Measurements from ENCODE around the gene OBSL1.

OBSL1 gene

DNA sequence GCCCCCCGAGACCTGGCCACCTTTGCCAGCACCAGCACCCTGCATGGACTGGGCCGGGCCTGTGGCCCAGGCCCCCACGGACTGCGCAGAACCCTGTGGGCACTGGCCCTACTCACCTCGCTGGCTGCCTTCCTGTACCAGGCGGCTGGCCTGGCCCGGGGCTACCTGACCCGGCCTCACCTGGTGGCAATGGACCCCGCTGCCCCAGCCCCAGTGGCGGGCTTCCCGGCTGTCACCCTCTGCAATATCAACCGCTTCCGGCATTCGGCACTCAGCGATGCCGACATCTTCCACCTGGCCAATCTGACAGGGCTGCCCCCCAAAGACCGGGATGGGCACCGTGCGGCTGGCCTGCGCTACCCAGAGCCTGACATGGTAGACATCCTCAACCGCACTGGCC is 56.5 kb downstream of the OBSL1 start:
- Histone ChIP-seq H3K27me3 (ENCODE audit: insufficient read depth, insufficient read length) (peaks cover 70% of the 10 kb centered on the region), H3K4me1 (ENCODE audit: insufficient read depth, insufficient read length) (peaks cover 26% of the 10 kb centered on the region), H3K4me3 (ENCODE audit: insufficient read length, low read depth) (no peak overlapping the region), H3K9ac (ENCODE audit: insufficient read length, low read depth) (no peak overlapping the region), H3K9me3 (ENCODE audit: insufficient read depth, low read length) (no peaks in the 10 kb centered on the region), H3K36me3 (ENCODE audit: insufficient read depth, insufficient read length, low read length) (no peaks in the 10 kb centered on the region)
- TF ChIP-seq ZNF274 (IDR thresholded peaks at IDR 0.05; ENCODE audit: low read depth, low read length) (no peak), SUZ12 (IDR thresholded peaks at IDR 0.05; ENCODE audit: extremely low read depth, insufficient read depth, insufficient read length) (no peak), YY1 (IDR thresholded peaks at IDR 0.05; ENCODE audit: insufficient read depth, insufficient read length) (no peak)
- DNase-seq (ENCODE audit: low read depth, low spot score): no peak

DNA sequence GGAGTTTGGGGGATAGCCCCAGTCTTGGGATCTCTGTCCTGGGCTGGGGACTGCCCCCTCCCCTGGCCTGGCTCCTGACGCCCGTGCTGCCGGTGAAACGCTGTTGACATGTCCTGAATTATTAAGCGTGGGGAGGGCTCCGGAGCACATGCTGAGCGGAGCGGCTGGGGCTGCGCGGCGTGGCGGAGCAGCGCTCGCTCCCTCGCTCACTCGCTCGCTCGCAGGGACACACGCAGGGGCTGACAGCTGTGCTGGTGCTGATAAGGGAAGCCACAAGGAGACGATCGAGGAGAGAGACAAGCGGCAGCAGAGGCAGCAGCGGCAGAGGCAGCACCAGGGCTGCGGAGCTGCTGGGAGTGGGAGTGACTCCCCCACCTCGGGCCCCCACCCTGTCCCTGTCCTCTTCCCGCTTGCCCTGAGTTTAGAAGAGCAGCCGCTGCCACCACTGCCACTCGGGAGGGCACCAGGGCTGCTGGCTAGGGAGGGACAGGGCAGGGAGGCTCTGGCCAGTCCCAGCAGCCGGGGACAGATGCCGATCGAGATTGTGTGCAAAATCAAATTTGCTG is 57.1 kb downstream of the OBSL1 start, which contains the start of gene ASIC4:
ASIC4 (plus strand) TSS at position 287 of the 566 bp plus-strand sequence; CDS start at position 530, 243 bp downstream.
- no peaks in the 10 kb centered on the region for H3K9me3 ChIP-seq (ENCODE audit: insufficient read depth, low read length)
- DNase-seq (ENCODE audit: low read depth, low spot score): no peak
- peak within 1 kb of the TSS; percentile 51 for H3K9ac ChIP-seq (ENCODE audit: insufficient read length, low read depth)
- no peaks in the 10 kb centered on the region for H3K36me3 ChIP-seq (ENCODE audit: insufficient read depth, insufficient read length, low read length)
- H3K4me3 ChIP-seq (ENCODE audit: insufficient read length, low read depth): peak within 1 kb of the TSS; percentile 2
- peaks cover 26% of the 10 kb centered on the region for H3K4me1 ChIP-seq (ENCODE audit: insufficient read depth, insufficient read length)
- peaks cover 70% of the 10 kb centered on the region for H3K27me3 ChIP-seq (ENCODE audit: insufficient read depth, insufficient read length)
- TF ChIP-seq YY1 (IDR thresholded peaks at IDR 0.05; ENCODE audit: insufficient read depth, insufficient read length) (no peak), SUZ12 (IDR thresholded peaks at IDR 0.05; ENCODE audit: extremely low read depth, insufficient read depth, insufficient read length) (no peak), ZNF274 (IDR thresholded peaks at IDR 0.05; ENCODE audit: low read depth, low read length) (no peak)

DNA sequence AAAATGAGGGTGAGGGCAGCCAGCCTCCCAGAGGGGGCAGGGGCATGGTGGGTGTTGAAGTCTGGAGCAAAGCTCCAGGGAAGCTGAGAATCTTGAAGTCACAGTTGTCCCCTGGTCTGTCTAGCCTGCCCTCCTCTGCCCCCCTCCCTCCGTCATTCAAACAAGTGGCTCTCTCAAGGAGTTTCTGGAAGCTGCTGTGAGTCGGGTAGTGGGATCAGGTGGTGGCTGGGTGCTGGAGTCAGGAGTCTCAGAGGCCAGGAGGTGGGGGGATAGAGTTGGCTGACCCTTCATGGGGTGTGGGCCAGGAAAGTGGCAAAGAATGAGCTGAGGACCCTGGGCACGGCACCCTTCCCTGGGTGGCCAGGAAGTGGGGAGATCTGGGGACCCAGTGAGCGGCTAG is 57.6 kb downstream of the OBSL1 start:
- Histone ChIP-seq H3K9ac (ENCODE audit: insufficient read length, low read depth) (peak overlapping the region; percentile 51), H3K4me3 (ENCODE audit: insufficient read length, low read depth) (no peak overlapping the region), H3K4me1 (ENCODE audit: insufficient read depth, insufficient read length) (peaks cover 28% of the 10 kb centered on the region), H3K36me3 (ENCODE audit: insufficient read depth, insufficient read length, low read length) (no peaks in the 10 kb centered on the region), H3K27me3 (ENCODE audit: insufficient read depth, insufficient read length) (peaks cover 70% of the 10 kb centered on the region), H3K9me3 (ENCODE audit: insufficient read depth, low read length) (no peaks in the 10 kb centered on the region)
- no peak for TF ChIP-seq SUZ12 (IDR thresholded peaks at IDR 0.05; ENCODE audit: extremely low read depth, insufficient read depth, insufficient read length)
- TF ChIP-seq ZNF274 (IDR thresholded peaks at IDR 0.05; ENCODE audit: low read depth, low read length): no peak
- no peak for TF ChIP-seq YY1 (IDR thresholded peaks at IDR 0.05; ENCODE audit: insufficient read depth, insufficient read length)
- DNase-seq (ENCODE audit: low read depth, low spot score): no peak

DNA sequence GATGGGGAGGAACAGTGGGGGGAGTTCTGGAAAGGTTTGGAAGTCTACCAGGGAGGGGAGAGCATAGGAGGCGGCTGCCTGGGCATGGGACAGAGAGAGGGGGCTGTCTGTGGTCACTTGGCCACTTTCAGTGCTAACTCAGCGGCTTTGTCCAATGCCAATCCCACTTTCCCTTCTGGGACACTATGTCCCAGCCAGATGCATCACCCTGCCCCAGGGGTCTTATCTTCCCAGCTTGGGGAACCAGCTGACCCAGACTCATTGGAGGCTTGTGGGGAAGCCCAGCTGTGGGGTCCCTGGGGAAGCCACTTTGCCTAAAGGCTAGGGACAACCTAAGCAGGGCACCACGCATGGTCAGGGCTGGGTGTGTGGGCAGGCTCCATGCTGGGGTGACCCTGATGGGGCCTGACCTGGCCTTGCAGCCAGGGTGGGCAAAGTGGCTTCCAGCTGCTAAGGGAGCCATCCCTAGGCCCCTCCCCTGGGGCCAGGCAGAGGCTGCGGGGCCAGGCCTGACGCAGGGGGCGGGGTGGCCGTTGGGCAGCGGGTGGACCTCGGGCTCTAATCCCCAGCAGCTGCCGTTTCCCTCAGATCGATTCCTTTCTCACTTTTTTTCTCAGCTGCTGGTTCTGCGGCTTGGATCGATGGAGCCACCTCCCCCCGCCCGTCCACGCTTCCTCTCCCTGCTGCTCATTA is 58.7 kb downstream of the OBSL1 start:
- Histone ChIP-seq H3K9me3 (ENCODE audit: insufficient read depth, low read length) (no peaks in the 10 kb centered on the region), H3K9ac (ENCODE audit: insufficient read length, low read depth) (peak overlapping the region; percentile 36), H3K36me3 (ENCODE audit: insufficient read depth, insufficient read length, low read length) (peaks cover 6% of the 10 kb centered on the region), H3K4me3 (ENCODE audit: insufficient read length, low read depth) (no peak overlapping the region), H3K27me3 (ENCODE audit: insufficient read depth, insufficient read length) (peaks cover 61% of the 10 kb centered on the region), H3K4me1 (ENCODE audit: insufficient read depth, insufficient read length) (peaks cover 31% of the 10 kb centered on the region)
- no peak for TF ChIP-seq SUZ12 (IDR thresholded peaks at IDR 0.05; ENCODE audit: extremely low read depth, insufficient read depth, insufficient read length)
- no peak for DNase-seq (ENCODE audit: low read depth, low spot score)

DNA sequence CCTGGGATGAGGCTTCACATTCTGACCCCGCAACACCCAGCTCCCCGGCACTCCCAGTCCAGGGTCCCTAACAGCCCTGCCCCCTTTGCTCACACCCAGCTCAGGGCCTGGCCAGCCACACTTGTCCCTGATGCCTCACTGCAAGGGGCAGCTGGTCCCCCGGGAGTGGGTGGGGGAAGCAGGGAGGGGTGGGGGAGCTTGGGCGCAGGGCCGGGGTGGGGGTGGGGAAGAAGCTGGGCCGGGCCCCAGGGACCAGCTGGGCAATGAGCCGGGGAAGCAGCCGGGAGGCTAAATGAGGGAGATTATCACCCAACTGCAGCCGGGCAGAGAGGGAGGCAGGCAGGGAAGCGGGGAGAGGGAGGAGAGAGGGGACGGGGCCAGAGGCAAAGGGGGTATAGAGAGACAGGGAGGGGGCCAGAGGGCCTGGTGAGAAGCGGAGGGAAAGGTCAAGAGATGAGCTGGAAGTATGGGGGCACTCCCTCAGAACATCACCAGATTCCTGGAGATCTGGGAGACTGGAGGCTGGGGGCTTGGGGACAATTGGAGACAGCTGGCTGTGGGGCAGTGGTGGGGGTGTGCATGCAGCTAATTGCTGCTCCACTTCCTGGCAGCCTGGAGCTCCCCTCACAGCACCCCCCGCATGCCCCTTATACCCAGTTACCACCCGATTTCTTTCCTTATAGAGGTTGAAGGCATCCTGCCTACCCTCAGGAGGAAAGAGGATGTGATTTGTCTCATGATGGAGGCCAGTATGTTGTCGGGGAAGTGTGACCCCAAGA is 59.6 kb downstream of the OBSL1 start:
- peaks cover 39% of the 10 kb centered on the region for H3K4me1 ChIP-seq (ENCODE audit: insufficient read depth, insufficient read length)
- no peaks in the 10 kb centered on the region for H3K9me3 ChIP-seq (ENCODE audit: insufficient read depth, low read length)
- H3K9ac ChIP-seq (ENCODE audit: insufficient read length, low read depth): no peak overlapping the region
- H3K4me3 ChIP-seq (ENCODE audit: insufficient read length, low read depth): no peak overlapping the region
- no peak for DNase-seq (ENCODE audit: low read depth, low spot score)
- no peak for TF ChIP-seq YY1 (IDR thresholded peaks at IDR 0.05; ENCODE audit: insufficient read depth, insufficient read length)
- H3K36me3 ChIP-seq (ENCODE audit: insufficient read depth, insufficient read length, low read length): peaks cover 12% of the 10 kb centered on the region
- peaks cover 51% of the 10 kb centered on the region for H3K27me3 ChIP-seq (ENCODE audit: insufficient read depth, insufficient read length)

DNA sequence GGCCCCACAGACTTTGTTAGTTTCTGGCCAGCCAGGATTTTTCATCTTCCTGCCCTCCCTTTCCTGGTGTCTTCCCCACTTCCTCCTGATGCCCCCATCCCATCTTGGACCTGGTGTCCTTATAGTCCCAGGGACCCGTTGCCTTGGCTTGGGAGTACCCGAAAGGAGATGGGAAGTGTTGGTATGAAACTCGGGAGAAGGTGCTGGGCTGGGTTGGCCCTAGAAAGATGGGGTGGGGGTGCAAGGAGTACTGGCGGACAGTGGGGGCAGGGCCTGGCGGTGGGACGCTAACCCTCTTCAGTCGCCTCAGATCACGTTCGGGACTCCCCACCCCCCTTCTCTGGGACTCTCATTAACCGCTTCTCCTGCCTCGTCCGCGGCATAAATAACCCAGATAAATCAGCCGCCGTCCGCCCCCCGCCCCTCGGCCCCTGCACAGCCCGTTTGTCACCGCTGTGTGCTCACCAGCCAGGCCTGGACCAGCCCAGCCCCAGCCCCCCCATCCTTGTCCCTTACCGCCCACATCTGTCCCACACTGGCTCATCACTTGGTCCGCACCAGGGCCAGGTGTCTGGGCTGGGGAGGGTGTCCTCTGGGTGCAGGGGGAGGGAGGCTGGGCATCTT is 60.7 kb downstream of the OBSL1 start:
- TF ChIP-seq YY1 (IDR thresholded peaks at IDR 0.05; ENCODE audit: insufficient read depth, insufficient read length): no peak
- TF ChIP-seq ZNF274 (IDR thresholded peaks at IDR 0.05; ENCODE audit: low read depth, low read length): no peak
- no peak for TF ChIP-seq SUZ12 (IDR thresholded peaks at IDR 0.05; ENCODE audit: extremely low read depth, insufficient read depth, insufficient read length)
- DNase-seq (ENCODE audit: low read depth, low spot score): no peak
- H3K4me3 ChIP-seq (ENCODE audit: insufficient read length, low read depth): no peak overlapping the region
- H3K36me3 ChIP-seq (ENCODE audit: insufficient read depth, insufficient read length, low read length): peaks cover 23% of the 10 kb centered on the region
- H3K4me1 ChIP-seq (ENCODE audit: insufficient read depth, insufficient read length): peaks cover 44% of the 10 kb centered on the region
- H3K9ac ChIP-seq (ENCODE audit: insufficient read length, low read depth): peak overlapping the region; percentile 53
- H3K27me3 ChIP-seq (ENCODE audit: insufficient read depth, insufficient read length): peaks cover 40% of the 10 kb centered on the region
- no peaks in the 10 kb centered on the region for H3K9me3 ChIP-seq (ENCODE audit: insufficient read depth, low read length)
